ENCODE results near the gene ACKR3. TPM values are rescaled to one million over a fixed set of nuclear protein-coding genes. Genes with fewer than 3 reads are reported as not detected.

ACKR3 gene
- polyA plus RNA-seq, 10 donors: 21.7 to 35.8 (median 29.2) TPM

DNA sequence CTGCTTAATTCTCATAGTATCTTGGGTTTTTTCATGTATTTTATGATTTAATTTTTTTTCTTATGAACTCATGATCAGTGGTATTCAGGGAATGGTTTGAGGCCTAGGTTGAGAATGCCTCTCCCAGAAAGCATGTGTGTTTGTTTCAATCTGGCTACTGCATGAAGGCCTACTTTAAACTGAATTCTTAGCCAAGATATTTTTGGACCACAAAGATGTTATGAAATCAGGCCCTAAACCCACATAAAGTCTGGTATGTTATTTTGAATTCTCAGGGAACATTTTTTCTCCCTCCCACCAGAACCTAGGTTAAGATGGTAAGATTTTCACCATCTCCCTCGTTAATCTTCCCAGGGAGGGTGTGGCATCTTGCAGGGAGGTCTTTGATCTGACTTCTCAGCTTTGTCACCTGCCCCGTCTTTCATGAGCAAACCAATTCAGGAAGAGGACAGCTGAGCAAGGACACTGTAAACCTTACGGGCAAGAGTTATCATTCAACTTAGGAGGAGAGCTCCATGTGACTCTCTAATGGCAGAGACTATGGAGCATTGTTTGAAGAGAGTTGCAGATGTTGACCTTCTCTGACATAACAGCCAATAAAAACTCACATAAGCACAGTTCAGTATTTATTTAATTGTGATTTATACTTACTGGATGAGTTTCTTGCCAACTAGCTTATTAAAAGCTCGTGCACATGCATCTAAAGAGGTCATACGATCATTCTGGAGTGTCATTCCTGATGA lies 21.3 kb upstream of the ACKR3 start:
- DNase-seq: peak in 1 of 3 donors; percentile 43

- no peak for DNase-seq
Measured at GRCh38 chr2:236549165-236549564, 20.5 kb upstream of the ACKR3 start.

DNA sequence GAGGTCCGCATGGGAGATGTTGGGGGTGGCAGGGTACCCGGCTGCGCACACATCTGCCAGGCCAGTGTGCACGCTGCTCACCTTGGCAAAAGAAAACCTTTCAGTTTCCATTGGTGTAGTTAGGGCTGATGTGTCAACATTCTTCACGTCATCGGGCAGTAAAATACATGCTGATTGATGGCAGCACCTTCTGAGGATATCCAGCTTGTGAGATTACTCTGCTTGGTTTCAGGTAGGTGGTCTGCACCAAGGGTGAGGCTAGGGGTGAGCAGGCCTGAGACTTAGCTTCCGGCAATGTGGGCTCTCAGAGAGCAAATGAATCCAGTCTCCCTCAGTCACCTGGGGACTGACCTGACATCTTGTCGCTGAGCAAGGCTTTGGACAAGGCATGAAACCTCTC lies 19.3 kb upstream of the ACKR3 start:
- DNase-seq: no peak

DNA sequence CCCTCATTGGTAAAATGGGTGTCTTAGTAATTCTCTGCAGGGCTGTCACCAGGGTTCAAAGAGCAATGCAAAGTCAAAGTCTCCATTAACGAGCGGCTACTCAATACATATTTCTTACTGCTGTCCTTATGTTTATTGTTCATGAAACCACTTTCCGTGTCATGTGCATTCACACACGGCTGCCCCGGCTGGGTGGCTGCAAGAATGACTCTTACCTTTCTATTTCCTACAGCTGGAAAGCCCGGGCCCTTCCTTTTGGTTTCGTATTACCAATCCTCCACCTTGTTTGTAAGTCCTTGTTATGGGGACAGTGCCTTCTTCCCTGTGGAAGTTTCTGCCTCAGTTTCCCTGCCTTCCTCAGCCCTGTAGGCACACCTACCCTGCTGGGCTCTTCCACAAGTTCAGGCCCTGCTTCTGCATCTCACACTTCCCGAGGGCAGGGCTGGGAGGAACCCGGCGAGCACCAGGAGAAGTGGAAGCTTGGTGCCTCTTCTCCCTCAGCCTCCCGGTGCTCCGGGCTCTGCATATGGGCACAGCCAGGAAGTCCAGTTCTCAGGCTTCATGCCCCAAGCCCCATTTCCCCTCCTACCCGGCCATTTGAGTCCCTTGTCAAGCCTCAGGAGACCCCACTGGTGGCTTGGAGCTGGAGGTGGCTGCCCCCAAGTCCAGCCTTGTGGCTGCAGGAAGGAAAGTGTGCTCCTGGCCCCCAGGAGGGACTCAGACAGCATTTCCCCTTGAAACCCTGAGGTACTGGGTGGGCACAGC lies 18.7 kb upstream of the ACKR3 start:
- no peak for DNase-seq

DNA sequence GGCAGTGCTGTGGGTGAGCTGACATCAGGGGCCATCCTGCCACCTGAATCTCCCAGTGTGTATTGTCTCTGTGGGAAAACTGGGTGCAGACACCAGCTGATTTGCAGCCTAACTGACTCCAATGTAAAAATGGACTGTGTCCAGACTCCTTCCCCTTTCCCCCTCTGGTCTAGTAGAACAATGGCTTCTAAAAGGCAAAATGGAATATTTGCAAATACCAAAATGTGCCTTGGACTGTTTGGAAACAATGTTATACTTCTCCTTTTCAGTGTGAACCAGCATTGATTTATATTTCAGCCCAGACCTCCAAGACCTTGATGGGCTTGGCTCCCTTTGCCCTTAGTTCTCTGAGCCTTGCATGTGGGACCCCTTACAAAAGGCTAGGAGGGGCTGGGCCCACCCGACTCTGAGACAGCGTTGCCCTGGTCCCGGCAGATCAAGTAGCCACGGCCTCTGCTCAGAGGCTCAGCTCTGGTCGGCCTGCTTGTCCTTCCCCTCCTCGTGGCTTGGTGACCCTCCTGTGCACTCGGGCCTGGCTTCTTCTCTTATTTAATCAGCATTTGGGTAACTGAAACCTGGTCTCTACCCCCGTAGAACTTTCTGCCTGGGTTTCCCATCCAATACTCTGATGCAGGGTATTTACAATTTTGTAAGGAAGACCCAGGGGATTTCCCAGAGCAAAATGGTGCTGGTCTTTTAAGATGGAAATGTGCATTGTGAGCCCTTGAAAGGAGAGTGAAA lies 18.0 kb upstream of the ACKR3 start:
- DNase-seq: no peak

DNA sequence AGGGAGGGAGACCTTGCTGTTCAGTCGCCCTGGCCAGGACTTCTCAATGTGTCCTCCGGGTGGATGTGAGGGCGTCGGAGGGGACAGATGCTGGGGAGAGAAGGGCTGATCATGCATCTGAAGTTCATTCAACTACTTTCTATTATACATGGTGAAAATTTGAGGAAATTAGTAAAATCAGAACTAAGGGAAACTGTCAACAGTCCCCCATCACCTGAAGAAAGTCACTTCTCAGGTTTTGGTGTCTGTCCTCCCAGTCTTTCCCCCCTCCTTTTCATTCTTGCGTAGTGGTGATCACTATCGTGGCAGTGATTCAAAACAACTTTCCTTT lies 17.4 kb upstream of the ACKR3 start:
- no peak for DNase-seq

GRCh38 chr2:236552581-236553363 lies 16.9 kb upstream of the ACKR3 start:
- DNase-seq: peak in 2 of 3 donors; percentile 19 to 59

- DNase-seq: no peak
Measured at GRCh38 chr2:236553522-236553921, 16.1 kb upstream of the ACKR3 start.

DNA sequence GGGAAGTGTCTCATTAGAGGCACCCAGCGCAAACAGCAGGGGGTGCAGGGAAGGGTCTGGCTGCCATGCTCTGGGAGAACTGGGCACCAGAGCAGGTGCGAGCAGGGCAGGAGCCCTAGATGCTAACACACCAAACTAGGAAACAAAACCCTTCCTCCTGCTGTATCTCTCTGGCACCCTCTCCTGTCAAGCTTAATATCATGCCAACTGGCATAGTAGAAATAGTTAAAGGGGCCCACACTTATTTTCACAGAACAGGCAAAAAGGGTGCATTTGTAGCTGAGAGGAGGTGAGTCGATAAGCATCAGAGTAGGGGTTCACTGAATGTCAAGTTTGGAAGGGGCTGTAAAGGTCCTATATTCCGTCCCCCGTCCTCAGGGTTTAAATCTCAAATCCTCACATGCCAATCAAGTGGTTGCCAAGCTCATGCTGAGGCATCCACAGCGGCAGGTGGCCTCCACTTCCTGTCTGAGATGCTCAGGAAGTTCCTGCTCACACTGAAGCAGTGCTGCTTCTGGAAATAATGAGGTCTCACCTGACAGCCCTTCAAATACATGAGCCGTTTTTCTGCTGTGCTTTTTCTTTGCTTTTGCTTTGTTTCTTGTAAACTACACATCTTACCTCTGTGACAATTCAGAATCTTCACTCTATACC lies 14.9 kb upstream of the ACKR3 start:
- no peak for DNase-seq

DNA sequence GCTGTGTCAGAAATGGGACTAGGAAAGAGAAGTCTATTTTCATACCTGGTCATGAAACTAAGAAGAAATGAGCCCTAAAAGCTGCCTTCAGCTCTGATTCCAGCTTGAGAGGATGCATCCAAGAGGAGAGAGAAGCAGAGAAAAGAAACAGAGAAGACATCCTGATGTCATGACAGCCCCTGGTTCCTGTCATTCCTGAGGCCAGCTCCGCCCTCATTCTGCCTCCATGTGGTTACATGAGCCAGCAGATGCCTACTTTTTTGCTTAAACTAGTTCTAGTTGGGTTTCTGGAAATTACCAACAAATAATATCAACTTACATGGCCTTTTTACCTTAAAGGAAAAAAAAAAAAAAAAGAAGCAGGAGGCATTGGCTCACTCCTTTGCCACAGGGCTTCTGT lies 14.1 kb upstream of the ACKR3 start:
- no peak for DNase-seq

- DNase-seq: no peak
Measured at GRCh38 chr2:236557306-236558030, 12.2 kb upstream of the ACKR3 start.

DNA sequence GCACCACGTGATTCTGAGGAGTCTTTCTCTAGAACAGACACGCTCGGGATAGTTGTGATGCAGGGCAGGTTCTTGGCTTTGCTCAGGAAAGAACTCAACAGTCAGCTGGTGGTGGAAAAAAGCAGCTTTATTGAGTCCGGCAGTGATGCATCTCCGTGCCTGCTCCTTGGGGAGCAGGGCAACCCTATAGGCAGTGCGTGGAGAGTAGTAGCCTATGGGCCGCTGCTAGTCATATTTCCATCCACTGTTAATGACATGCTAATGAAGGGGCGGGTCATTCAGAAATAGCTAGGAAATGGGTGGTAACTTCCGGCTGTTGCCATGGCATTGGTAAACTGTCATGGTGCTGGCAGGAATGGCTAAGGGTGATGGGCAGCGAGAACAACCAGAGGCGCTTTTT lies 11.6 kb upstream of the ACKR3 start:
- no peak for DNase-seq

- no peak for DNase-seq
Measured at GRCh38 chr2:236558993-236559978, 10.3 kb upstream of the ACKR3 start.

- no peak for DNase-seq
Measured at GRCh38 chr2:236561874-236562273, 7.8 kb upstream of the ACKR3 start.

- DNase-seq: no peak
Measured at GRCh38 chr2:236562434-236562833, 7.2 kb upstream of the ACKR3 start.

- DNase-seq: no peak
Measured at GRCh38 chr2:236563953-236564352, 5.7 kb upstream of the ACKR3 start.

- no peak for DNase-seq
Measured at GRCh38 chr2:236565212-236565611, 4.4 kb upstream of the ACKR3 start.

GRCh38 chr2:236565879-236566402 lies 3.7 kb upstream of the ACKR3 start:
- no peak for DNase-seq

GRCh38 chr2:236566596-236566995 lies 3.0 kb upstream of the ACKR3 start:
- no peak for DNase-seq
